Activated T-helper 1 cell treated with anti-CD3 and anti-CD28 coated beads, Interleukin-12 subunit alpha, Interleukin-12 subunit beta, Interleukin-2, Interleukin-4 antibody, amounts not matched to agents 30 ng/mL and 10 ng/mL and 1 ng/mL, durations not matched to agents 14 hours and 24 hours and 36 hours (primary cell): ENCODE results near the gene GRM5. TPM values are rescaled to one million over a fixed set of nuclear protein-coding genes. Genes with fewer than 3 reads are reported as not detected.
"Not testable (repeated sequence)": the region's sequence is repeated elsewhere in the genome, so short reads cannot be mapped to it uniquely, and the experiment has no call there.

Experiments used
- DNase-seq: peaks from one replicate; pipeline ENCODE4 v3.0.0; 2021; ENCODE audit warnings: low spot score
- H3K27ac Mint-ChIP-seq: one replicate; pipeline ENCODE4 v1.8.0; 2021; ENCODE audit warnings: mild to moderate bottlenecking, mixed read lengths
- H3K27me3 Mint-ChIP-seq: one replicate; pipeline ENCODE4 v1.8.0; 2022; ENCODE audit warnings: mild to moderate bottlenecking, moderate library complexity, mixed read lengths; ENCODE audit not compliant: insufficient read depth
- H3K36me3 Mint-ChIP-seq: one replicate; pipeline ENCODE4 v1.8.0; 2021; ENCODE audit warnings: low read depth, mixed read lengths
- H3K4me1 Mint-ChIP-seq: one replicate; pipeline ENCODE4 v1.8.0; 2021; ENCODE audit warnings: low read depth, mixed read lengths
- H3K4me3 Mint-ChIP-seq: one replicate; pipeline ENCODE4 v1.8.0; 2021; ENCODE audit warnings: mild to moderate bottlenecking, moderate library complexity, mixed read lengths
- H3K9me3 Mint-ChIP-seq: one replicate; pipeline ENCODE4 v1.8.0; 2021; ENCODE audit warnings: mixed read lengths
- intact Hi-C: fragments of 100-400 bp; cut with micrococcal nuclease; formaldehyde crosslinking; loops from one replicate; pipeline ENCODE4 v1.15.1; 2024
- total RNA-seq: library from RNA; stranded (reverse); gene quantifications from 2 replicates; pipeline ENCODE4 v1.2.3, GENCODE V29; 2022

The GRM5 gene
- total RNA-seq, 1 donor from 2014 or later, result not detected

DNA sequence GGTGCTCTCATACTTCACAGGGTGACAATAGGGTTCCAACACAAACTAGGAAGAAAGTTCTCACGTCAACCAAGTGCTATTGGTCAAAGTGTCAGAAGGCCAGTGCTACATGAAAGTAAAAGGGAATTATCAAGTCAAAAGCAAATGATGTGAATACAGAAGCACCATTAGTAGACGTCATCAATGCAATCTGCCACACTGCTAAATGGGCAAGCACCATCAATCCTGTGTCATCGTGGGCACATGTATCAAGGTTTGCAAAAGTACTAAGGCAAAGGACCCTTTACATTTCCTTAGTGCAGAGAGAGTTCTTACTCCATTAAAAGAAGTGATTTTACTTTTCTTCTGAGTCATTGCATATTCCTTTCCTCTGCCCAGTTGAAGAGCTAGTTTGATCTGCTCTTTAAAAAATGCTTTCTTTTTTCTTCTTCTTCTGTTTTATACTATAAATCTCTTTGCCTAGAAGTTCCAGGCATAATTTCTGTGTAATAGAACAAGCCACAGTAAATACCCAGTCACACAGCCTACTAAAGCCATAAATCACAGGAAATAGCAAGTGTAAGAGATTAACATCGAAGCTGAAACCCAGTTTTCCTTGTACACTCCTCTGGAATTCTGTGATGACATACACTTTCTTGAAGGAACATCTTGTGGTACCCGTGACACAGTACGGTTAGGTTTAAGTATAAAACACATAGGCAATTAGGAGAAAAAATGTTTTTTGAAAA lies 21.8 kb downstream of the GRM5 start:
- intact Hi-C loops, H3K9me3 Mint-ChIP-seq, H3K27ac Mint-ChIP-seq, DNase-seq, H3K4me3 Mint-ChIP-seq, H3K4me1 Mint-ChIP-seq, H3K27me3 Mint-ChIP-seq, H3K36me3 Mint-ChIP-seq: not testable (repeated sequence)

DNA sequence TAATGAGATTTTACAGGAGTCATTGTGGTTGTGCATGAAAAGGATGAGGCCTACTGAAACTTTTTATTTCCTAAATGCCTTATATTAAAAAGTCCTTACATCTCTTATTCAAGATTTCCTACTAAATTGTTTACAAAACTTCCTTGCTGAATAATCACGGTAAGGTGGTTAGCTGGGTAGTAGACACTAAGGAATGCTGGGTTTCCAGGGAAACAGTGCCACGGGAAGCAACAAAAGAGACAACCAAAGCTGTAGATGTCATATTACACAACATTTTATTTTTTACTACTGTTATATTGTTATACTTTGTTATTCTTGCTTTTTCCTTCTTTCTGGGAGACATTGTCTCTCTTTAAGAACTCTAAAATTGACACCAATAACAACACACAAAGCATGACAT lies 36.1 kb downstream of the GRM5 start:
- H3K36me3 Mint-ChIP-seq, H3K9me3 Mint-ChIP-seq, intact Hi-C loops, DNase-seq, H3K4me1 Mint-ChIP-seq, H3K27ac Mint-ChIP-seq, H3K27me3 Mint-ChIP-seq, H3K4me3 Mint-ChIP-seq: not testable (repeated sequence)

DNA sequence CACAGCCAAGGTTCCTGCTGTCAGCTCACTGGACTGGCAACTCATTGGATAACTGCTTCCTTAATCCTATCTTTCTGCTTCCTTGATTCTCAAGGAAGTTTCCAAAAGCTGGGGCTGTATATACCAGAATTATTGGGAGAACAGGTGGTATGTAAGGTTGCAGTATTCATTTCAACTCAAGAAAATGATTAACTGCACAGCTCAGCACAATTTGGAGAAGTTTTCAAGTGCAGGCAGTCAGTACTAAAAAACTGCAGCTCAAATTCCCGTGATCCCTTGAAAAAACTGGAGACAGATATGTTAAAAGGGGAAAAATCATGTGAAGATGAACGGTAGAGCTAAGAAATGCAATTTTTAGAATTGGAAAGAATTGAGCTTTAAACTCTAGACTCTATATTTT lies 44.4 kb downstream of the GRM5 start:
- intact Hi-C loops, result no loop called here

GRCh38 chr11:89019827-89020547 lies 45.8 kb downstream of the GRM5 start:
- intact Hi-C loops, H3K9me3 Mint-ChIP-seq, H3K27ac Mint-ChIP-seq, H3K27me3 Mint-ChIP-seq, H3K4me1 Mint-ChIP-seq, H3K36me3 Mint-ChIP-seq, DNase-seq, H3K4me3 Mint-ChIP-seq: not testable (repeated sequence)

More for the DNA sequence above, 44.4 kb downstream of the GRM5 start:
- Mint-ChIP-seq H3K4me3 (no peak overlapping the region), H3K27me3 (no peaks in the 10 kb centered on the region), H3K4me1 (no peaks in the 10 kb centered on the region), H3K36me3 (no peaks in the 10 kb centered on the region), H3K9me3 (no peaks in the 10 kb centered on the region), H3K27ac (no peak overlapping the region)
- DNase-seq, result no peak

DNA sequence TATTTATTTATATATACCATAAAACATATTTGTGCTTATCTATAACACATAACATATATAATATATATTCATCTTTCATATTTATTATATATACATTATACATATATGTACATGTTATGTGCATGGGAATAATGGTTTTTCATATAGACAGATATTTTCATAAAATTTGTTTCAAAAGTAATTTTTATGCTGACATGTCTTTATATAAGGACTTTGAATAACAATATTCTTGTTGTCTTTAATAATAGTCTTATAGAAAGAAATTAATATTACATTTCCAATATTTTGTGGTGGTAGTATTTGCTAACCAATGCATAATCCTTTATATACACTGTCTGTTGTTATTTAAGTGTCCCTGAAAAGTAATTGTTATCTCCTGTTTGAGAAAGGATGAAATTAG lies 49.6 kb downstream of the GRM5 start:
- Mint-ChIP-seq H3K9me3 (no peaks in the 10 kb centered on the region), H3K4me3 (no peak overlapping the region), H3K4me1 (no peaks in the 10 kb centered on the region), H3K27me3 (no peaks in the 10 kb centered on the region), H3K36me3 (no peaks in the 10 kb centered on the region), H3K27ac (no peak overlapping the region)
- no peak for DNase-seq
- intact Hi-C loops, result no loop called here

DNA sequence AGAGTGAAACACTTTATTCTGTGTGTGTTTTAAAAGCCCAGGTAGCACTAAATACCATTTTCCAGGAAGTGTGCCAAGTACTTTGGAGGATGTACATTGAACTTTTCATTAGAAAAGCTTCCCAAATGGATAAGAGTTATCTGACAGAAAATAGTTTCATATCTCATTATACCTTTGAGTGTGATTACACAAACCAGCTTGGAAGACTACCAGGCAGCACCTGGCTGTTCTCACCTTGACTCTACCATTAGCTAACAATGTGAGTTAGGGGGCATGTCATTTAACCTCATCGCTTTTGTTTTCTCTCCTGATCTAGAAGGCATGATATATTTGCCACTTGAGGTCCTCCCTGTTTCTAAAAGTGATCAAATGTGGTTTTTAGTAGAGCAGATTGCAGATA lies 50.2 kb downstream of the GRM5 start:
- H3K9me3 Mint-ChIP-seq, result no peaks in the 10 kb centered on the region
- intact Hi-C loops, result no loop called here
- H3K36me3 Mint-ChIP-seq, result no peaks in the 10 kb centered on the region
- DNase-seq, result no peak
- no peaks in the 10 kb centered on the region for H3K27me3 Mint-ChIP-seq
- H3K4me3 Mint-ChIP-seq, result no peak overlapping the region
- no peak overlapping the region for H3K27ac Mint-ChIP-seq
- H3K4me1 Mint-ChIP-seq, result no peaks in the 10 kb centered on the region

GRCh38 chr11:89000852-89001251 lies 64.9 kb downstream of the GRM5 start:
- H3K36me3 Mint-ChIP-seq, intact Hi-C loops, H3K4me1 Mint-ChIP-seq, H3K27ac Mint-ChIP-seq, H3K27me3 Mint-ChIP-seq, H3K9me3 Mint-ChIP-seq, H3K4me3 Mint-ChIP-seq, DNase-seq: not testable (repeated sequence)

DNA sequence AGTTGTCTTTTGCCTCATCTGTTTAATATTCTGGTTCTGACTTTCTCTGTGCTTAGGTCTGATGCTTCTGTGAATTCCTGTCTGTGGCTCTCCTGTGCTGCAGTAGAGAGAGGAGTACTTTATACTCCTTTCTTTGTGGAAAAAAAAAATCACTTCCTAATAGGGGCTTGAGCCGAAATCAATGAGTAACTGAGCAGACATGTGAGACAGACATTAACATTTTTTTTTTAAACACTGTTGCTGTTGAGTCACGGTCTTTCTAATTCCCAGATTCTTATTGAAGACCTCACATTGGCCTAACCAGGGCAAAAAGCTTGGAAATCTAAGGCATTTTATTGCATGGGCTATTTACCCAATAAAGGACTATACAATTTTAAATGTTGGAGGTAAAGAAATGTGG lies 86.1 kb downstream of the GRM5 start:
- no peaks in the 10 kb centered on the region for H3K27me3 Mint-ChIP-seq
- no peaks in the 10 kb centered on the region for H3K4me1 Mint-ChIP-seq
- no peak overlapping the region for H3K4me3 Mint-ChIP-seq
- intact Hi-C loops, result no loop called here
- DNase-seq, result no peak
- no peak overlapping the region for H3K27ac Mint-ChIP-seq
- H3K9me3 Mint-ChIP-seq, result no peaks in the 10 kb centered on the region
- H3K36me3 Mint-ChIP-seq, result no peaks in the 10 kb centered on the region

GRCh38 chr11:88978992-88979391 lies 86.8 kb downstream of the GRM5 start:
- H3K4me3 Mint-ChIP-seq, H3K27ac Mint-ChIP-seq, intact Hi-C loops, H3K27me3 Mint-ChIP-seq, H3K4me1 Mint-ChIP-seq, H3K9me3 Mint-ChIP-seq, H3K36me3 Mint-ChIP-seq, DNase-seq: not testable (repeated sequence)

DNA sequence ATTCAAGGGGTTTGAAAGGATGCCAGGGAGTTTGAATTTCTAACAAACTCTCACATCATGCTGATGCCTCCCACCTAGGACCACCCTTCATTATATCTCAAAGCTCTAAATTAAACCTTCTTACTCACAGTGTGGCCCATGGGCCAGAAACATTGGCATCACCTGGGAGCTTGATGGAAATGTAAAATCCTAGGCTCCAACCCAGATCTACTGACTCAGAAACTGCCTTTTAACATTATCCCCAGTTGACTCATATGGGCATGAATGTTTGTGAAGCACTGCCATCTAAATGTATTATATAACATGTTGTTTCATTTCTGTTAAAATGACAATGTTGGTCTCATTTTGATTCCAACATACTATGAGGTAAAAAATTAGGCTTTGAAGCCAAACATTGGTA lies 90.3 kb downstream of the GRM5 start:
- H3K27me3 Mint-ChIP-seq, H3K4me1 Mint-ChIP-seq, H3K27ac Mint-ChIP-seq, H3K9me3 Mint-ChIP-seq, DNase-seq, H3K4me3 Mint-ChIP-seq, intact Hi-C loops, H3K36me3 Mint-ChIP-seq: not testable (repeated sequence)

DNA sequence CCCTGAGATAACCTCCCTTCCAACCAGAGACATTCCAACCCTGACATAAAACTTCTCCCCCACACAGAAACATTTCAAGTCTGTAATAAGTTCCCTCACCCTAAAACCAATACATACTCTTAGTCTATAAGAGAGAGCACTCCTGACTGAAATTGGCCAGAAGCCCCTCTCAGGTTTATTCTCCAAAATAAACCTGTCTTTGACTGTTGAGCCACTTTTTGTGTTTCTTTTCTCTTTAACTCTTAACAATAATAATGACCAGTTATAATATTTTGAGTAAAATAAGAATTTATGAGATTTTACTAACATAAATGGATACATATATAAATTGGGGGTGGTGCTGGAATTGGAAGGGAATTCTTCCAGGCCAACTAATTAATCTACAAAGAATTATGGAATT lies 93.6 kb downstream of the GRM5 start:
- Mint-ChIP-seq H3K27ac (no peak overlapping the region), H3K27me3 (no peaks in the 10 kb centered on the region), H3K9me3 (no peaks in the 10 kb centered on the region), H3K4me1 (no peaks in the 10 kb centered on the region), H3K36me3 (no peaks in the 10 kb centered on the region), H3K4me3 (no peak overlapping the region)
- intact Hi-C loops, result no loop called here
- DNase-seq, result no peak

DNA sequence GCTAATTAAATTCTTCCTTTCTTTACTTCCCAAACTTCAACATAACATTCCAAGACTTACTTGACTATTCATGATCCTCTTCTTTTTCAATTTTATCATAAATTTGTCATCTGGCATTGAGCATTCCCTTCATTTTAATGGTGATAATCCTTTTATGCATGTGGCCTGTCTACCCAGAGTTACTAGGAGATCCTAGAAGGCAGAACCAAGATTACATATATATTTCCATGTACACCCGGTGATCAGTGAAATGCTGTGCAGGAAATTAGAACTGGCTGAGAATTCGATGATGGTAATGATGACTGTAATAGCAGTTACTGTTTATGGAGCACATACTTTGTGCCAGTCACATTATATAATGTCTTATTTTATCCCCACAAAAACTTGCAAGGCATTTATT lies 104.2 kb downstream of the GRM5 start:
- H3K36me3 Mint-ChIP-seq, H3K4me1 Mint-ChIP-seq, H3K27ac Mint-ChIP-seq, DNase-seq, intact Hi-C loops, H3K9me3 Mint-ChIP-seq, H3K4me3 Mint-ChIP-seq, H3K27me3 Mint-ChIP-seq: not testable (repeated sequence)

GRCh38 chr11:88959857-88960256 lies 105.9 kb downstream of the GRM5 start:
- H3K36me3 Mint-ChIP-seq, DNase-seq, H3K4me1 Mint-ChIP-seq, H3K9me3 Mint-ChIP-seq, intact Hi-C loops, H3K27me3 Mint-ChIP-seq, H3K27ac Mint-ChIP-seq, H3K4me3 Mint-ChIP-seq: not testable (repeated sequence)

GRCh38 chr11:88950975-88951374 lies 114.8 kb downstream of the GRM5 start:
- H3K36me3 Mint-ChIP-seq, result no peaks in the 10 kb centered on the region
- H3K4me1 Mint-ChIP-seq, result no peaks in the 10 kb centered on the region
- no peaks in the 10 kb centered on the region for H3K9me3 Mint-ChIP-seq
- H3K27me3 Mint-ChIP-seq, result peaks cover 2% of the 10 kb centered on the region
- no peak overlapping the region for H3K4me3 Mint-ChIP-seq
- DNase-seq, result no peak
- intact Hi-C loops, result no loop called here
- H3K27ac Mint-ChIP-seq, result no peak overlapping the region
